HG03342 (cell line): Measurements from ENCODE around the gene BTG4.

Experiments used
- ATAC-seq: cut with Tn5 transposase; IDR thresholded peaks from one replicate; pipeline ENCODE4 v1.9.1; 2021; ENCODE audit warnings: mild to moderate bottlenecking, moderate library complexity; ENCODE audit not compliant: unreplicated experiment

BTG4 gene

GRCh38 chr11:111456859-111457730, 55.1 kb downstream of the BTG4 start:
- ATAC-seq, result no peak

DNA sequence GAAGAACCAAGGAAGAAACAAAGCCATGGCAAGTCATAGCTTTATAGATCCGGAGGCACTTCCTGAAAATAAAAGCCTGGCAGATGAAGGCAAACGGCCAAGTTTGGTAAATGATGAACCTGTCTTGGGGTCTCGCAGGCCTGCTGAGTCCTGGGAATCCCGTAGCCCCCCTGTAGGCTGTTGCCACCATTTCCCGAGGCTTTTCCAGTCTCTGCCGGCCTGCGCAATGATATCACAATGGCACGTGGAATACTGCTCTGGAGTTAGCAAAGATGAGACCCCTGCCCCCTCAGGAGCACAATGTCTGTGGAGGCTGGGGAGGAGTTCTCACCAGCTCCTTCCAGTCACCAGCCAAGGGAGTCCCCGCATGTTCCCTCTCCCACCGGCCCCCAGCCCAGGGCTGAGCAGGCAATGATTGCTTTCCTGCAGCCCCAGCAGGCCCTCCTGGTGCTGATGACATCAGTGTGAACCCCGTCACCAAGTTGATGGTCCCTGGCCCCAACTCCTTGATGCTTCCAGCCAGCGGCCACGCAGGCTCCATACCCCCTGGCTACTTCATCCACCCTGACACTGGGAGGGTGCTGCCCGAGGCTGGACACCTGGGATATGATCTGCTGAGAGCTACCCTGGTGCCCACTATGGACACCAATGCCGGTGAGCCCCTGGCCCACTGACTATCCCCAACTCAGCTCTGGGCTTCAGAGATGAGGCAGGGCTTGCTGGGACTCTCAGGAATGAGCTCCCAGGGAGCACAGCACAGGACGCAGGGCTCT, 55.9 kb downstream of the BTG4 start:
- no peak for ATAC-seq

GRCh38 chr11:111455291-111456085, 56.7 kb downstream of the BTG4 start:
- no peak for ATAC-seq

GRCh38 chr11:111454561-111455192, 57.5 kb downstream of the BTG4 start:
- no peak for ATAC-seq

DNA sequence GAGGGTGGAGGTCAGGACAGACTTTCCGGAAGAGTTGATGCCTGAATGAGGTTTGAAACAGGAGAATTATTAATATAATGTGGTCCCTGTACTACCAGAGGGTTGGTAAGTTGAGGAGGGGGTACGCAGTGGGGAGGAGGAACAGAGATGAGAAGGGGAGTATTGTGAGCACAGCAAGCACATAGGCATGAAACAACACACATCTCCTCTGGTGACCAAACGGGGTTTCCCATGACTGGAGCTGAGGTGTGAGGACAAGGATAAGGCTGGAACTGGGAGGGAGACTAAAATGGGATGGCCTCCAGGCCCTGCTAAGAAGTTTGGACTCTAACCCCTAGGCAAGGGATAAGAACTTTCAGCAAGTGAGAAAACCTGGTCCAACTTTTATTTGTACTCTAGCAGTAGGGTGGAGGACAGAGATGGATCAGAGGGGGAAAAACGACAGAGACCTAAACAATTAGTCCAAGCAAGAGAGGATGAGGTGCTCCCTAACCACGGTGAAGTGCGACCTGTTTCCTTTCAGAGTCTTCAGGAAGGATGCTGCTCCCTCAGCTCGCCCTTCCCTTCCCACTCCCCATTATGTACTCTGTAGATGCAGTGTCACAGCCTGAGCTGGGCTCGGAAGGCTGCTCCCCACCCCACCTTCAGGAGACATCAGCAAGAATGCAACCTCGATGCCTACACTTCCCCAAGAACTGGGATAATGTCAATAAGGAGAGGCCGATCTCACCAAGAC, 59.2 kb downstream of the BTG4 start:
- ATAC-seq, result no peak

GRCh38 chr11:111452146-111452545, 60.0 kb downstream of the BTG4 start:
- ATAC-seq, result no peak

GRCh38 chr11:111450480-111451320, 61.5 kb downstream of the BTG4 start:
- peak; percentile 87 for ATAC-seq

GRCh38 chr11:111449696-111450479, 62.3 kb downstream of the BTG4 start:
- no peak for ATAC-seq

- ATAC-seq, result no peak
These were observed 63.2 kb downstream of the BTG4 start for GRCh38 chr11:111448831-111449557.

DNA sequence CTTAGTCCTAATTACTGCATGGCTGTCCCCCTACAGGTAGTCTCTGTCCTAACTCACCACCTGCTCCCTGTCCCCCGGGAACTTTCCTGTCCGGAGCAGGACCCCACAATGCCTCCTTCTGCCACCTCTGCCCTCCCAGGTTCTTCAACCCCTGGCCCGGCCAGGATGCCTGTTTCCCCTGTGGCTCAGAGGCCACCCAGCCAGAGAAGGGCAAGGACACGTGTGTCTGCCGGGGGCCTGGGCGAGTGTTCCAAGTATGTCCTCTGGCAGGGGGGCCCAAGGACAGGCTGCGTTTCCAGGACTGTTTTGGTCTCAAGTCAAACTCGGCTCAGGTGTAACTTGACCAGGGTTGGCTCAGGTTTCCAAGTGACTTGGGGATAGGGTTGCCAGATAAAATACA, 63.8 kb downstream of the BTG4 start:
- no peak for ATAC-seq

DNA sequence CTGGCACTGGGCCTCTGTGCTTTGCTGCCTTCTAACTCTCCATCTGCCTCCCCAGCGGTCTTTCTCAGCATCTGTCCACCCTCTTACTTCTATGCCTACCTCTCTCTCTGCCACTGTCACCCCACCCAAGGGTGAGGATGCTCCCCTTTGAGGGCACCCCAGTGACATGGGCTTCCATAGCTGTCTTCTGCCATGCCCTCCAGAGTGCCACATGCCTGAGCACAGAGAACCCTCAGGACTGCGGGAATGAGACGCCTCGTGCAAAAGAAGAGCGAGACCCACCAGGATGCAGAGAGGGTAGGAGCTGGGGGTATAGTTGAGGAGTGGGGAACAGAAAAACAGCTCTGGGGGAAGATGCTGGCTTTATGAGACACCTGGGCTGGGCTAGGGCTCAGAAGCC, 64.3 kb downstream of the BTG4 start:
- no peak for ATAC-seq

- no peak for ATAC-seq
These were observed 65.1 kb downstream of the BTG4 start for GRCh38 chr11:111447112-111447471.

GRCh38 chr11:111446404-111447111, 65.6 kb downstream of the BTG4 start:
- peak; percentile 82 for ATAC-seq

- ATAC-seq, result no peak
These were observed 66.6 kb downstream of the BTG4 start for GRCh38 chr11:111445586-111445985.
